IMR-90 (cell line): Measurements from ENCODE around the gene SOX9. TPM values are rescaled to one million over a fixed set of nuclear protein-coding genes. Genes with fewer than 3 reads are reported as not detected.
A peak's percentile ranks its signal among the peaks of the same experiment; 100 is the strongest.

ENCODE experiments used
- ATAC-seq: fragments of 200-7000 bp; cut with Tn5 transposase; 2 replicates; pipeline ENCODE4 v1.9.1; 2020; ENCODE audit warnings: low read depth, mild to moderate bottlenecking, moderate library complexity
- BruUV-seq: library from RNA; stranded (reverse); fragments of 400-500 nt; replicated peaks from 2 replicates; lab custom pipeline; 2021; lab: Mats Ljungman, UMichigan
- CTCF ChIA-PET: fragments of 300-600 bp; formaldehyde crosslinking; extraction: SDS; loops from one replicate; lab custom pipeline; 2021; ENCODE audit warnings: antibody characterized with exemption; lab: Yijun Ruan, JAX
- POLR2A ChIA-PET: fragments of 300-600 bp; sonication (Branson Sonifier 250); formaldehyde crosslinking; loops from one replicate; lab custom pipeline; 2022; ENCODE audit warnings: antibody characterized with exemption; ENCODE audit not compliant: unreplicated experiment; lab: Charles Lee
- DNase-seq: peaks from one replicate; pipeline ENCODE4 v3.0.0; 2013
- H2AFZ ChIP-seq: replicated peaks from 2 replicates; pipeline ENCODE3; 2013; ENCODE audit warnings: low read length, mild to moderate bottlenecking; ENCODE audit not compliant: poor library complexity
- H2AK5ac ChIP-seq: 2 replicates; pipeline ENCODE4 v1.6.1; 2013; ENCODE audit warnings: low read depth, low read length, inconsistent platforms
- H2AK9ac ChIP-seq: replicated peaks from 2 replicates; pipeline ENCODE3; 2013; ENCODE audit warnings: mild to moderate bottlenecking, low read depth, low read length, moderate library complexity; ENCODE audit not compliant: poor library complexity
- H2BK120ac ChIP-seq: 2 replicates; pipeline ENCODE4 v1.6.1; 2013; ENCODE audit warnings: low read depth, low read length, inconsistent platforms
- H2BK15ac ChIP-seq: 3 replicates; pipeline ENCODE4 v1.6.1; 2013; ENCODE audit warnings: low read depth, low read length, inconsistent platforms
- H2BK20ac ChIP-seq: 2 replicates; pipeline ENCODE4 v1.6.1; 2013; ENCODE audit warnings: low read depth, mild to moderate bottlenecking, inconsistent platforms, low read length, moderate library complexity
- H2BK5ac ChIP-seq: 2 replicates; pipeline ENCODE4 v1.6.1; 2013; ENCODE audit warnings: mild to moderate bottlenecking, low read depth, low read length, inconsistent platforms; ENCODE audit not compliant: poor library complexity, severe bottlenecking
- H3K14ac ChIP-seq: replicated peaks from 2 replicates; pipeline ENCODE4 v1.6.1; 2013; ENCODE audit warnings: low read depth, low read length, inconsistent platforms
- H3K18ac ChIP-seq: 2 replicates; pipeline ENCODE4 v1.6.1; 2013; ENCODE audit warnings: low read depth, low read length, control low read depth
- H3K23ac ChIP-seq: 2 replicates; pipeline ENCODE4 v1.6.1; 2013; ENCODE audit warnings: low read depth, low read length, inconsistent platforms
- H3K27ac ChIP-seq: 2 replicates; pipeline ENCODE4 v1.5.1; 2013; ENCODE audit warnings: mild to moderate bottlenecking, control low read depth, low read length; ENCODE audit not compliant: insufficient read depth
- H3K27me3 ChIP-seq: 2 replicates; pipeline ENCODE4 v1.6.1; 2013; ENCODE audit warnings: low read length; ENCODE audit not compliant: control insufficient read depth, insufficient read depth
- H3K36me3 ChIP-seq: 2 replicates; pipeline ENCODE4 v1.6.1; 2013; ENCODE audit warnings: low read length, mixed read lengths; ENCODE audit not compliant: control insufficient read depth, insufficient read depth
- H3K4ac ChIP-seq: 2 replicates; pipeline ENCODE4 v1.6.1; 2013; ENCODE audit warnings: low read depth, low read length, inconsistent platforms
- H3K4me1 ChIP-seq: 2 replicates; pipeline ENCODE4 v1.6.1; 2013; ENCODE audit warnings: low read length, mixed read lengths; ENCODE audit not compliant: control insufficient read depth, insufficient read depth
- H3K4me2 ChIP-seq: 2 replicates; pipeline ENCODE4 v1.6.1; 2013; ENCODE audit warnings: low read depth, mild to moderate bottlenecking, control low read depth, low read length, moderate library complexity
- H3K4me3 ChIP-seq: 2 replicates; pipeline ENCODE4 v1.5.1; 2013; ENCODE audit warnings: low read depth, mild to moderate bottlenecking, control low read depth, low read length, moderate library complexity; ENCODE audit not compliant: insufficient read depth
- H3K56ac ChIP-seq: 2 replicates; pipeline ENCODE4 v1.6.1; 2013; ENCODE audit warnings: low read length, inconsistent platforms; ENCODE audit not compliant: insufficient read depth; ENCODE audit errors: extremely low read depth
- H3K79me1 ChIP-seq, 2 experiments: 2 replicates each; pipeline ENCODE4 v1.6.1; 2013; ENCODE audit warnings: low read length in 2 of 2, inconsistent platforms in 1 of 2, low read depth in 1 of 2
- H3K9ac ChIP-seq: 2 replicates; pipeline ENCODE4 v1.6.1; 2013; ENCODE audit warnings: low read depth, low read length, control low read depth
- H3K9me1 ChIP-seq: 2 replicates; pipeline ENCODE4 v1.6.1; 2013; ENCODE audit warnings: low read length, inconsistent platforms; ENCODE audit not compliant: insufficient read depth
- H3K9me3 ChIP-seq: 2 replicates; pipeline ENCODE4 v1.6.1; 2013; ENCODE audit warnings: low read length; ENCODE audit not compliant: control insufficient read depth, insufficient read depth
- H4K20me1 ChIP-seq: 2 replicates; pipeline ENCODE4 v1.6.1; 2013; ENCODE audit warnings: low read length, inconsistent platforms; ENCODE audit not compliant: insufficient read depth
- H4K5ac ChIP-seq: 2 replicates; pipeline ENCODE4 v1.6.1; 2013; ENCODE audit warnings: mild to moderate bottlenecking, low read depth, low read length, control low read depth
- H4K8ac ChIP-seq, 2 experiments: 2 replicates each; pipeline ENCODE4 v1.6.1; 2013; ENCODE audit warnings: low read depth in 2 of 2, low read length in 2 of 2, control low read depth in 1 of 2, inconsistent platforms in 1 of 2
- H4K91ac ChIP-seq: 2 replicates; pipeline ENCODE4 v1.6.1; 2013; ENCODE audit warnings: low read depth, low read length, inconsistent platforms; ENCODE audit not compliant: insufficient read depth
- CEBPB ChIP-seq: IDR thresholded peaks from 2 replicates; pipeline ENCODE4 v1.6.1; 2012; ENCODE audit warnings: low read depth, low read length, improper control_type of control experiment
- CHD1 ChIP-seq: IDR thresholded peaks from 2 replicates; pipeline ENCODE4 v1.6.1; 2012; ENCODE audit warnings: low read depth, low read length, improper control_type of control experiment
- CTCF ChIP-seq: conservative IDR thresholded peaks from 2 replicates; pipeline ENCODE4 v1.5.1; 2012; ENCODE audit warnings: mild to moderate bottlenecking, low read depth, low read length, improper control_type of control experiment
- MAFK ChIP-seq: IDR thresholded peaks from 2 replicates; pipeline ENCODE4 v1.6.1; 2012; ENCODE audit warnings: low read depth, low read length, improper control_type of control experiment
- MAZ ChIP-seq: IDR thresholded peaks from 2 replicates; pipeline ENCODE4 v1.6.1; 2012; ENCODE audit warnings: low read depth, mild to moderate bottlenecking, low read length, improper control_type of control experiment, moderate library complexity, borderline replicate concordance
- MXI1 ChIP-seq: IDR thresholded peaks from 2 replicates; pipeline ENCODE4 v1.6.1; 2012; ENCODE audit warnings: low read depth, mild to moderate bottlenecking, low read length, moderate library complexity, borderline replicate concordance
- POLR2A ChIP-seq: IDR thresholded peaks from 2 replicates; pipeline ENCODE4 v1.6.1; 2012; ENCODE audit warnings: mild to moderate bottlenecking, low read depth, low read length
- RAD21 ChIP-seq: IDR thresholded peaks from 2 replicates; pipeline ENCODE4 v1.6.1; 2012; ENCODE audit warnings: low read length, improper control_type of control experiment
- RFX5 ChIP-seq: IDR thresholded peaks from 2 replicates; pipeline ENCODE4 v1.8.0; 2012; ENCODE audit warnings: low read depth, mild to moderate bottlenecking, low read length, moderate library complexity
- SMC3 ChIP-seq: fragments of 150-350 bp; IDR thresholded peaks from 2 replicates; pipeline ENCODE4 v1.6.1; 2016; ENCODE audit warnings: low read depth, mild to moderate bottlenecking, antibody characterized with exemption, low read length, moderate library complexity
- WGBS, 2 experiments: methylation state at CpG; one replicate each; pipeline versions ENCODE4 v1.1.5 to v1.1.7; 2013; ENCODE audit warnings: missing lambda C conversion rate in 2 of 2; ENCODE audit not compliant: insufficient read length in 1 of 2; ENCODE audit errors: extremely low coverage in 2 of 2; 5-methylcytosine and 5-hydroxymethylcytosine counted together
- dilution Hi-C: fragments of 300-500 bp; cut with HindIII; formaldehyde crosslinking; loops from one replicate; pipeline ENCODE4 v1.14.3; 2018; ENCODE audit warnings: low sequenced_read_pairs; ENCODE audit not compliant: unreplicated experiment
- in situ Hi-C: fragments of 300-500 bp; cut with MboI; formaldehyde crosslinking; loops from 3 replicates; pipeline ENCODE4 v1.14.3; 2019; ENCODE audit warnings: low sequenced_read_pairs, inconsistent platforms, mixed read lengths
- intact Hi-C: fragments of 100-400 bp; cut with micrococcal nuclease; formaldehyde crosslinking; loops from 2 replicates; pipeline ENCODE4 v1.10.0; 2022
- polyA plus RNA-seq, 3 experiments: library from polyadenylated mRNA; depleted of rRNA; stranded (reverse); fragments of >200 nt; gene quantifications; 2 replicates each; pipeline ENCODE4 v1.2.3, GENCODE V29; 2012; ENCODE audit warnings: low replicate concordance in 1 of 3
- total RNA-seq: library from RNA; depleted of rRNA; stranded (reverse); fragments of >200 nt; gene quantifications from 2 replicates; pipeline ENCODE4 v1.2.3, GENCODE V29; 2012

The SOX9 gene
- total and polyA plus RNA-seq, 2 of the 4 experiments (the other 2 are of a cell fraction) = 4.1 to 12.7 TPM

GRCh38 chr17:72117535-72118334, 3.1 kb upstream of the SOX9 start (continued):
- TF ChIP-seq CEBPB (no peak), CHD1 (no peak), RFX5 (no peak)

DNA sequence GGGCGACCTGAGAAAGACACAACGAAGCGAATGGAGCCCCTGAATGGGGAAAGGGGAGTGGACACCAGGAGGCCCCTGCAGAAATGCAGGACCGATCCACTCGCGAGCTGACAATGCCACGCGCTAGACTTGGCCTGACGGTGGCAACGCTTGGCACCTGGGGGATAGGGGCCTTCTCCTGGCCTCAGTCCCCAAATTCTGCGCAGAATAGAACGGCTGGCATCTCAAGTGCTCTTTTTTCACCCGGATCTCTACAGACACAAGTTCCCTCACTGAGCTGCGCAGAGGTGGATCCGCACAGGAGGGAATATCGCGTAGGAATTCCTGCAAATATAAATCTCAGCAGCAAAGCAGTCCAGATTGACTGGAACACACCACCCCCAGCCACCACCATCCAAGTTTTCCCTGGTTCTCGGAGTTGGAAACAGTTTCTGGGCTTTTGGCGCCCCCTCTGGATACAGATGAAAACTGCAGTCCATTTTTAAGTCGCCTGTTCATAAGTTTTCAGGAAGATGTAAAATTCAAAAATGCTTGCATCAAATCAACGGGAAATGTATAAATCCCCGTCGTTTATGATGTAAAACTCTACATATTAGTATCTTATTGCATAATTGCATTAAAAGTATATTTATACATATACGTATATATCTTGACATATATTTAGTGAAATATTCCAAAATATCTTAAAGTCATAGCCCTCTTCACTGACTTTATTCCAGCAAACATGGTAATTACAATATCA, 2.3 kb upstream of the SOX9 start:
- WGBS, 2 experiments = 10% methylated on average over 15 of the region's 24 CpGs; no CpG with 5 or more reads in 1 of the 2 experiments
- H2BK15ac ChIP-seq = no peak overlapping the region
- intact Hi-C loops (loop anchor here (1.0 to 5.0 kb wide), 6 partner anchors 160 to 1482 kb away; no protein-coding TSS in a partner anchor), dilution Hi-C loops (no loop called here), in situ Hi-C loops (loop anchor here (10.0 kb wide), 3 partner anchors 654 to 1354 kb away; no protein-coding TSS in a partner anchor)
- H3K4ac ChIP-seq = peak overlapping the region; percentile 51
- H3K4me2 ChIP-seq = peak overlapping the region; percentile 91
- peak overlapping the region; percentile 48; the same call in 1 of the 2 replicates for H3K23ac ChIP-seq
- H3K79me1 ChIP-seq = peaks cover 0 to 12% of the 10 kb centered on the region in 2 experiments; a peak in 2 of 4 replicates
- no peak overlapping the region for H2BK5ac ChIP-seq
- peaks cover 5% of the 10 kb centered on the region; the same call in 1 of the 2 replicates for H4K20me1 ChIP-seq
- no peak overlapping the region for H2AK5ac ChIP-seq
- no peak overlapping the region for H3K9ac ChIP-seq
- peaks cover 7% of the 10 kb centered on the region for H3K4me1 ChIP-seq
- TF ChIP-seq RAD21 (peak; percentile 96), CTCF (peak; percentile 95), MAFK (no peak), POLR2A (0 out of 2 replicates have a peak, but pooled peaks have one; percentile 39), MXI1 (no peak), MAZ (0 out of 2 replicates have a peak, but pooled peaks have one; percentile 37), CHD1 (no peak), SMC3 (peak; percentile 86)
- CTCF ChIA-PET = interaction anchor here (1.2 to 1.3 kb wide), 2 partner anchors 646 to 1351 kb away, joined by 3 to 5 read pairs; no protein-coding TSS in a partner anchor
- H3K27me3 ChIP-seq = peaks cover 11% of the 10 kb centered on the region; the same call in 1 of the 2 replicates
- no TSS peak for BruUV-seq
- H3K27ac ChIP-seq = no peak overlapping the region
- H2AFZ ChIP-seq = peak overlapping the region; percentile 89
- no peak overlapping the region; the same call in 1 of the 2 replicates for H3K14ac ChIP-seq
- H3K36me3 ChIP-seq = peaks cover 9% of the 10 kb centered on the region; the same call in 1 of the 2 replicates
- POLR2A ChIA-PET = no interaction called here
- H2AK9ac ChIP-seq = no peak overlapping the region
- no peak overlapping the region for H4K91ac ChIP-seq
- no peak overlapping the region for H3K56ac ChIP-seq
- peak overlapping the region; percentile 40; the same call in 1 of the 2 replicates for H2BK20ac ChIP-seq
- no peaks in the 10 kb centered on the region for H3K9me3 ChIP-seq
- ATAC-seq (peak; percentile 3; the same call in 1 of the 2 replicates), DNase-seq (peak; percentile 88)
- no peak overlapping the region for H4K5ac ChIP-seq
- no peaks in the 10 kb centered on the region for H3K9me1 ChIP-seq
- no peak overlapping the region for H3K18ac ChIP-seq
- H4K8ac ChIP-seq = peak overlapping the region in 1 of 2 experiments; percentile 20; a peak in 1 of 4 replicates
- H3K4me3 ChIP-seq = peak overlapping the region; percentile 47
- peak overlapping the region; percentile 41; the same call in 1 of the 2 replicates for H2BK120ac ChIP-seq
